Measurements from ENCODE around the gene VSIG10. TPM values are rescaled to one million over a fixed set of nuclear protein-coding genes. Genes with fewer than 3 reads are reported as not detected.
A peak's percentile ranks its signal among the peaks of the same experiment; 100 is the strongest.

The VSIG10 gene
- total and polyA plus RNA-seq, 2 of the 13 experiments (the other 11 are each of a cell fraction or from before 2014, with no cell fraction given) = 25.6 to 42.5 TPM

- TF ChIP-seq HDAC1 (CRISPR knock-in tag; IDR thresholded peaks at IDR 0.05) (peak; percentile 56), SMC3 (IDR thresholded peaks at IDR 0.05; ENCODE audit: low read length) (no peak), IRF2 (CRISPR knock-in tag; IDR thresholded peaks at IDR 0.05) (peak; percentile 41; the same call in 1 of the 2 replicates), SRSF1 (optimal IDR thresholded peaks at IDR 0.05; ENCODE audit: low read depth, low read length) (no peak), ZNF160 (CRISPR knock-in tag; IDR thresholded peaks at IDR 0.05) (no peak)
Measured at GRCh38 chr12:118124333-118124874, 20.6 kb upstream of the VSIG10 start (continued).

GRCh38 chr12:118122264-118122663 lies 18.5 kb upstream of the VSIG10 start:
- no TSS peak for BruUV-seq (replicated peaks)
- Histone ChIP-seq H4K20me1 (ENCODE audit: insufficient read depth, low read length) (no peaks in the 10 kb centered on the region), H3K27ac (ENCODE audit: extremely low read length, insufficient read depth, low read length) (peak overlapping the region; percentile 30), H3K4me1 (ENCODE audit: insufficient read depth, low read length) (peaks cover 71% of the 10 kb centered on the region), H3K4me3 (replicated peaks in 1 of 3; ENCODE audit: insufficient read depth in 1 of 3, low read depth in 2 of 3, low read length in 3 of 3) (no peak overlapping the region), H3K4me2 (ENCODE audit: low read depth, low read length) (no peak overlapping the region), H3K36me3 (replicated peaks in 1 of 2; ENCODE audit: control insufficient read depth in 1 of 2, insufficient read depth in 2 of 2, low read length in 2 of 2) (no peaks in the 10 kb centered on the region; a peak in 1 of 5 replicates), H3K79me2 (ENCODE audit: insufficient read depth, low read length) (no peaks in the 10 kb centered on the region), H3K9ac (ENCODE audit: insufficient read depth, low read depth, low read length) (no peak overlapping the region), H2AFZ (ENCODE audit: low read length) (no peak overlapping the region), H3K27me3 (ENCODE audit: control insufficient read depth in 1 of 2, insufficient read depth in 2 of 2, low read length in 2 of 2) (no peaks in the 10 kb centered on the region), H3K9me3 (ENCODE audit: low read length) (no peaks in the 10 kb centered on the region)
- TF ChIP-seq IRF9 (CRISPR knock-in tag; IDR thresholded peaks at IDR 0.05; ENCODE audit: borderline replicate concordance) (no peak), ZNF770 (CRISPR knock-in tag; IDR thresholded peaks at IDR 0.05) (peak; percentile 61; the same call in 1 of the 2 replicates)
- no peak for DNase-seq (ENCODE audit: low spot score)
- POLR2A ChIA-PET = interaction anchor here (1.6 to 2.9 kb wide), 4 partner anchors 10 to 251 kb away, joined by 3 to 126 read pairs (median 18); partner anchors contain the start of genes PEBP1 and TAOK3
- intact Hi-C loops (cut with micrococcal nuclease; ENCODE audit: unreplicated experiment) = no loop called here
- 97% methylated on average over 6 of the region's 6 CpGs for WGBS (ENCODE audit: low lambda C conversion rate)
- in situ Hi-C loops (cut with HindIII; ENCODE audit: extremely low pct_ligation_motif_present, low pct_unique_long_range_greater_than_20kb) = loop anchor here (5.0 kb wide), 1 partner anchor 250 kb away; the partner anchor contains the start of gene TAOK3
- no peak for ATAC-seq
- CTCF ChIA-PET (ENCODE audit: low intra/inter-chr PET ratio, low total read pairs) = no interaction called here
- no peak for FAIRE-seq
